Myocyte (in vitro differentiated cells): Measurements from ENCODE around the gene MDH1. TPM values are rescaled to one million over a fixed set of nuclear protein-coding genes. Genes with fewer than 3 reads are reported as not detected.

Experiments
- DNase-seq: peaks from one replicate; pipeline ENCODE4 v3.0.0-alpha.2; 2012; ENCODE audit warnings: low read depth
- total RNA-seq: library from RNA; depleted of rRNA; stranded (reverse); fragments of >200 nt; gene quantifications from 2 replicates; pipeline ENCODE4 v1.2.3, GENCODE V29; 2014

The MDH1 gene
- total RNA-seq, 1 donor from 2014 or later = 256 TPM

DNA sequence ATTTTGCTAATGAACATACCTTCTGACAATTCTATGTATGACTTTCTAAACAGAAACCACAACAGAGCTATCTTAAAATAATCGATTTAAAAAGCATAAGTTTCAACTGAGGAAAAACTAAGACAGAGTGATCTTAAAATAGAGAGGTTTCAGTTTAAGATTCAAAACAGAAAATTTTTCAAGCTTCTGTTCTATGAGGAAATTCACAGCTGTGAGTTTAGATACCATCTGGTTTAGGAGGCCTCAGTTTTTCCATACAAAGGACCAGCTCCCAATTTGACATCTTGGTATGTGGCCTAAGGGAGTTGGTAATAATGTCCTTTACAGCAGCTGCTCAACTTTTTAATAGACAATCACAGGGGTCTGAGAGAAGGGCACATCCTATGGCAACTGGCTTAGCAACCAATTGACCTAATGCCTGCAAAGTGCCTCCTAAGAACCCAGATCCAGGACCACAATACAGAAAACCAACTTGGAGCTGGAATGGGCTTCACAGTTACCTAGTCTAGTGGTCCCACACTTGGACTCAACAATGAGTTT lies 39.7 kb downstream of the MDH1 start:
- peak; percentile 13 for DNase-seq

DNA sequence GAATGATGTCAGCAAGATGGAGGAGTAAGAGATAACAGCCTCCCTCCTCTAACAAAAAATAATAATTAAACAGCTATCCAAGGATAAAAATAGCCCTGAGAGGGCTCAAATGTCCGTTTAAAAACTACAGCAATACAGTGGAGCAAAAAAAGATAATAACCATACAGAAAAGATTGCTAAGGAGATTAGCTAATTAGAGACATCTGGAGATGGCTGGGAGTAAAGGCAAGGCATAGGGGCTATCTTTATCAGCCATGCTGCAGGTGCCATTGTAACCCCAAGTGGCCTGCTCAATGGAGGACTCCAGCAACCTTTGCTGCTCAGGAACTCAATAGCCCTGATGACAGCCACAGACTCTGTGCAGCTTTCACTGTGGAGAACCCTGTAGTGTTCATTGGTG lies 42.7 kb downstream of the MDH1 start:
- no peak for DNase-seq

DNA sequence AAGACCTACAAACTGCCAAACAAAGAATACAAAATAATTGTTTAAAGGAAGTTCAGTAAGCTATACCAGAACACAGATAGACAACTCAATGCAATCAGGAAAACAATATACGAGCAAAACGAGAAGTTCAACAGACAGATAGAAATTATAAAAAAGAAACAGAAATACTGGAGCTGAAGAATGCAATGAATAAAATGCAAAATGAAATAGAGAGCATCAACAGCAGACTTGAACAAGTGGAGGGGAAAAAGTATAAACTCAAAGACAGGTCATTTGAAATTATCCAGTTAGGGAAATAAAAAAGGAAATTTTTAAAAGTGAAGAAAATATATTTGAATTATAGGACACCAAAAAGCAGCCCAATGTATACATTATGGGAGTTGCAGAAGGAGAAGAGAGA lies 43.6 kb downstream of the MDH1 start:
- DNase-seq = no peak

DNA sequence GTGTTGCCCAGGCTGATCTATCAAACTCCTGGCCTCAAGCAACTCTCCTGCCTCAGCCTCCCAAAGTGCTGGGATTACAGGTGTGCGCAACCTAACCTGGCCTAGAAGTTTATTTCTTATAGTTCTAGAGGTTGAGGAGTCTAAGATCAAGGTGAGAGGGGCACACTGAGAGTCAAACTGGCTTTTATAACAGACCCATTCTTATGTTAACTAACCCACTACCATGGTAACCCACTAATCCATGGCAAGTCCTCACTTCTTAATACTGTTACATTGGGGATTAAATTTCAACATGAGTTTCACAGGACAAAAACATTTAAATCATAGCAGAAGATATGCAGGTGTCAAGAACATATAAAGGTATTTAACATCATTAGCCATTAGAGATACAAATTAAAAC lies 50.6 kb downstream of the MDH1 start:
- DNase-seq = no peak

DNA sequence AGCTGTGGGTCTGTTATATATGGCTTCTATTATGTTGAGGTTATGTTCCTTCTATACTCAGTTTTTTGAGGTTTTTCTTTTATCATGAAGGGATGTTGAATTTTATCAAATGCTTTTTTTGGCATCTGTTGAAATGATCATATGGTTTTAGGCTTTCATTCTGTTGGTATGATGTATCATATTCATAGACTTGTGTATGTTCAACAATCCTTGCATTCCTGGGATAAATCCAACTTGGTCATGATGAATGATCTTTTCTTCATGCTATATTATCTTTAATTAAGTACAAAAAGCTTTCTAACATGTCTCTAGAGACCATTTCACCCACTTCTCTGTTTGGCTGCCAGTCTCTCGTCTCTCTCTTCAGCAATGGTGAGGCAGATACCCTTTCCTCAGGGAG lies 54.2 kb downstream of the MDH1 start:
- DNase-seq = no peak

DNA sequence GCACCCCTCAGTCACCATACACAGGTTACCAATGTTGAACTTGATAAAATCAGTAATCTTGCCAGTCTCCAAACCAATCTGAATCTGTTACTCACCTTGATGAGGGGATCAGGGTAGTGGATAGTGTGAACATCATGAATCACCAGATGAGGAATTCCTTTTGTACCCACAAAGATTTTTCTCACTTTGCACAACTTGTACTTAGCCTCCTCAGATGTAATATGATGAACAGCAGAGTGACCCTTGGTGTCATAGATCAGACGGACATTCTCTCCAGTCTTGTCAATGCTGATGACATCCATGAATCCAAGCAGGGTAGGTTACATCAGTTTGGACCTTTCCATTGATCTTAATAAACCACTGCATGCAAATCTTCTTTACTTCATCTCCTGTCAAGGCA lies 54.7 kb downstream of the MDH1 start:
- no peak for DNase-seq

DNA sequence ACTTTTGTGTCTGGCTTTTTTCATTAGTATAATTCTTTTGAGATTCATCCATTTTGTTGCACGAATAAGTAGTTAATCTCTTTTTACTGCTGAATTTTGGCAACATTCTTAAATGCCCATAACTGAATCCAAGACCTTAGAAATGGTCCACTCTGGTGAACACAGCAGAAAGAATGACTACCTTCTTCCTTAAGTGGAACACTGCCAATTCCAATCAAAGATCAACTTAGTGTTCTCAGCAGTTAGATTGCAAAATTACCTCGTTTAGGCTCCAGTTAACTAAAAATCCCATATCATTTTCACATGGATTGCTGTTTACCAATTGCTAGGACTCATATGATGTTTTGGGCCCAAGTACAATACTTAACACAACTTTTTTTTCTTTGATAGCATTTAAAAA lies 59.9 kb downstream of the MDH1 start:
- no peak for DNase-seq

DNA sequence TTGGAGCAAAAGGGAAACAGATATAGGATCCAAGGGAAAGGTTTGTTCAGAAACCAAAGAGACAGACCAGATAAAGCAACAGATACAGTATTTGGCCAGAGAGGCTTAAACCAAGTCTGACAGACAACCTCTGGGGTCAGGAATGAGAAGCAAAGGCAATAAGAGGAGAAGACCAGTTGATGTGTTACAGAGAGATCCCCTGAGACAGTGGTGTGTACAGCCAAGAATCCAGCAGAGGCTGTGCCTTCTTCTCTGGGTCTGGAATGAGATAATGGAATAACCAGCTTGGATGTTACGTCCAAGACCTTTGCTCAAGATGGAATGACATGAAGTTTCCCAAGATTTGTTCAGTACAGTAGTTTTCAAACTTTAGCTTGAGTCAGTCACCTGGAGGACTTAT lies 61.1 kb downstream of the MDH1 start:
- DNase-seq = no peak

DNA sequence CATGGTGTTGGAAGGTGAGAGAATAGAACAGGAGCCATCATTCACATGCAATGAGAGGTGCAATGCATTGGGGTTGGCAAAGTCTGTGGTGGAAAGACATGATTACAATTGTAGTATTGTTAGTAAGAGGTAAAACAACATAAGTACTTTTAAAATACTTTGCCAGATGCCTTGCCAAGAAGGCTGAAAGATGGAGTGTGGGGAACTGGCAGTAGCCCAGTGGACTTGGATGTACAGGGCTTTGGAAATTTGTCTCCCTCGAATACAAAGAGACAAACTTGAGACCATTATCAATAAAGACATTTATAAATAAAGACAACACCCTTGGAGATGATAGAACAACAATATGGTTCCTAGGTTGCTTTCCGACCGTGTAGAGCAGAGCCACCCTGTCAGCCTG lies 62.0 kb downstream of the MDH1 start:
- DNase-seq = no peak

DNA sequence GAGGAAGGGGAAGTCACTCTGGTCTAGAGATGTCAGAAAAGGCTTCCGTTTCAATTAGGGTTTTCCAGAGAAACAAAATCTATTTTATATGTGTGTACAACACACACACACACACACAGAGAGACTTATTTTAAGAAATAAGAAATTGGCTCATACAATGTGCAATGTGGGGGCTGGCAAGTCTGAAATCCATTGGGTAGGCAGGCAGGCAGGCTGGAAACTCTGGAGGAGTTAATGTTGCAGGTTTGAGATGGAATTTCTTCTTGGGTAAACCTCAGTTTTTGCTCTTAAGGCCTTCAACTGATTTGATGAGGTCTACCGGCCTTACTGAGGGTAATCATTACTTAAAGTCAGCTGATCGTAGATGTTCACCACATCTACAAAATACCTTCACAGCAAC lies 62.6 kb downstream of the MDH1 start:
- DNase-seq = no peak

DNA sequence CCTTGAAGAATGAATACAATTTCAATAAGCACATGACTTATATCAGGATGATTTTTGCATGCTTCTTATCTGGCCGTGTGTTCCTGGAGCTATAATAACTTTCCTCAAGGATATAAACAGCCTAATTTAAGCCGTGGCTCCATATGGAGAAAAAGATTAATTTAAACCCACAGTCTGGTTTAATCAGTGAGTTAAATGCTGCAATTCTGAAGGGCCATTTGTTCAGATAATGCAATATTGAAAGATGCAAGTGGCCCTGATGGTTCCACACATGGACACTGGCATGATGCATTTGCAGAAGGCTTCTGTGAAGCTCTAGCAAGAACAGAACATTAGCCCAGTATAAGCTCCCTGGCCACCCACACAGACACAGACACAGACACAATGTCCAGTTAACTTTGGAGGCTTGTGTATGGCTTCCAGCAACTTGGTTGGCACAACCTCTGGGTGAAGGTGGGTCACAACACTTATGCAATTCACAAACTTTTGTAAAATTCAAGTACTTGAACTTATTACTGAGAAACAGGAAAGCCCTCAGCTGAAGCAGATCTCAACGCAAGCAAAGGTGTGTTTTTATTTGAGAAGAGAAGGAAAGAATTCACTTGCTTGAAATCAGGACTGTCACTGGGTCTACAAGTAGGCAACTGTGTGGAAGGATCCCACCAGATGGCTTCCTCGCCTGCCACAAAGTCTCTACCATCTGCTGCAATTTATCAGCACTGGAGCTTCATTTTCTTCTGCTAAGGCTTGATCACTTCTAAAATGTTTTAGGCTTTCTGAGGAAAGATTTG lies 63.3 kb downstream of the MDH1 start:
- peak; percentile 32 for DNase-seq

DNA sequence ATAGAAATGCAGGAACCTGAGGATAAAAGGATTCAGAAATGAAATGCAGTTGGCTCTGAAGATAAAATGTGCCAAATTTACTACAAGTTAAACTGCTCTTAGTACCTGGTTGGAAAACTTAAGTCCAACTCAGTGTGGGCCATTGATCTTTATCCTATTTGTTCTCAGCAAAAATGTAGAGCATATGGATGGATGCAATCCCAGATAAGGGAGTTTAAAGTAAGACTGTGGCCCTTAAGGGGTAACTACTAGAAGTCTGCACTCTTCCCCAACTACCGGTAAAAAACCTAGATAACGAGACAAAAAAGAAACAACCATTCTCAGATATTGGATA lies 63.9 kb downstream of the MDH1 start:
- DNase-seq = no peak

DNA sequence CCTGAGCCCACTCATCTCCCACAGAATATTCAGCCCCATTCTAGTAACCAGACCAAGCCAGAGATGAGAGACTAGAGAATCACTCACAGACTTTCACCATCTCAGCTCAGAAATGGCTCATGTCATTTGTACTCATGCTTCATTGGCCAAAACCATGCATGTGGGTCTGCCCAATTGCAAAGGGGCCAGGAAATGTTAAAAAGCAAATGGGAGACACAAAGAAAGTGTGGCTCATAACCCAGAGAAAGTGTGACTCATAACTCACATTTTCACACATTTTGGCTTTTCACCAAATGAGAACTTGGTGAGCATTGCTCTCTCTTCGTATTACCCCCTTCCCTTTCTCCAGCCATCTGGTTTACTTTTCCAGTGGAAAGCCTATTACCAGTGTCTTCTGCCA lies 66.2 kb downstream of the MDH1 start:
- DNase-seq = peak; percentile 19

Other genes with a start within 250 kb of the MDH1 start
- gene WDPCP, start 486 bp upstream of the MDH1 start, total RNA-seq = 5.5 and 8.1 TPM in 2 replicates